Sciatic nerve (tissue), 2 donors: ENCODE measurements around the gene ENO3. TPM values are rescaled to one million over a fixed set of nuclear protein-coding genes. Genes with fewer than 3 reads are reported as not detected.

Experiments
- ATAC-seq: fragments of 200-7000 bp; cut with Tn5 transposase; one replicate; pipeline ENCODE4 v1.9.1; 2020; ENCODE audit warnings: mild to moderate bottlenecking, moderate library complexity
- DNase-seq: peaks from one replicate; pipeline ENCODE4 v3.0.0-alpha.2; 2020; ENCODE audit warnings: low spot score
- intact Hi-C: fragments of 100-400 bp; cut with DNase I; formaldehyde crosslinking; loops from one replicate; pipeline ENCODE4 v1.14.2; 2022
- total RNA-seq: library from RNA; stranded (reverse); fragmentation: NEBNext Ultra II Directional; extraction: Animal tissue kit (Norgen Biotek cat#: 25700); gene quantifications from one replicate; pipeline ENCODE4 v1.2.1, GENCODE V29; 2021
- donor health status: DM: no; HTN: no; CAD: no.
- donor health status: DM: no; HTN: no; CAD: no.

The ENO3 gene
- total RNA-seq, 1 donor from 2014 or later, result 5.1 TPM

DNA sequence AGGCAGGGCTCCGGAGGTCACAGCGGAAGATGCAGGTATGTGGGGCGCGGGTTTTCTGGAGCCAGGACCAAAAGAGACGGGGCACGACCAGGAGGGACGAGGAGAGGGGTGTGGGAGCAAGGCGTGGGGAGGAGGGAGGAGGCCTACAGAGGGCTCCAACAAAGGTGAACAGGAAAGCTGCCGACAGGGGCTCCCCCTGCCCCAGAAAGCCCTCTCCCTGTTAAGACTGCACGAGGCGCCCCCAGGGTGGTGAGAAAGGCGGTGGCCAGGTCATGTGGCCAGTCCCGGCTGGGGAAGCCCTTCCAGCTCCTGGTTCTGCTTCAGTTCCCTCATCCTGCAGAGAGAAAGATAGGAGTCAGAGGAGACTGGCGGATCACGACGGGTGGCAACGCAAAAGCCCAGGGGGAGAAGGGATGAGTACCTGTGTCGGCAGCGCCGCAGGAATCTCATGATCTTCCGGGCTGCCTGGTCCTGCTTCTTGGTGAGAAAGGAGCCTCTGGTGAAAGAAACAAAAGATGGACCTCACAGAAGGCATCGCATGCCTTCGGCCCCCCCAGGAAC lies 17.6 kb downstream of the ENO3 start:
- no peak for ATAC-seq
- no peak for DNase-seq
- intact Hi-C loops, result no loop called here

DNA sequence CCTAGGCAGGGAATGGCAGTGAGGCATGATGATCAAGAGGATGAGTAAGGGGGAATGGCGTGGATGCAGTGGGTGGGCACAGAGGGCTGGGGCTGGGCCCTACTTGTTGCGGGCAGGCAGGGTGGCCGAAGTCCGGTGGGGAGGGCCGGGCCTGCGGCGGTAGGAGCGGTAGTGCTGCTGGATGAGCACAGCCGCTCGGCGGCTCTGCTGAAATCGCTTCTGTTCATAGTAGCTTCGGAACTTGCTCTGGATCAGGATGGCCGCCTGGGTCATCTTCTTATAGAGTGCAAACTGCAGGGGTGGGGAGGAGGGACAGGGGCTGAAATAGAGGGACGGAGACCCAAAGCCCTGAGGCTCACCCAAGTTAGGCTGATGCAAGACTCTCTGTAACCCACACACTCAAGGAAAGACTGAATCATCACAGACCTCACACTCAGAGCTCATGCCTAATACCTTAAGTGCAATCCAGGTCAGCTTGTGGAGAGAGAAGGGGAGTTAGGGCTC lies 18.2 kb downstream of the ENO3 start:
- ATAC-seq (no peak), DNase-seq (no peak)

DNA sequence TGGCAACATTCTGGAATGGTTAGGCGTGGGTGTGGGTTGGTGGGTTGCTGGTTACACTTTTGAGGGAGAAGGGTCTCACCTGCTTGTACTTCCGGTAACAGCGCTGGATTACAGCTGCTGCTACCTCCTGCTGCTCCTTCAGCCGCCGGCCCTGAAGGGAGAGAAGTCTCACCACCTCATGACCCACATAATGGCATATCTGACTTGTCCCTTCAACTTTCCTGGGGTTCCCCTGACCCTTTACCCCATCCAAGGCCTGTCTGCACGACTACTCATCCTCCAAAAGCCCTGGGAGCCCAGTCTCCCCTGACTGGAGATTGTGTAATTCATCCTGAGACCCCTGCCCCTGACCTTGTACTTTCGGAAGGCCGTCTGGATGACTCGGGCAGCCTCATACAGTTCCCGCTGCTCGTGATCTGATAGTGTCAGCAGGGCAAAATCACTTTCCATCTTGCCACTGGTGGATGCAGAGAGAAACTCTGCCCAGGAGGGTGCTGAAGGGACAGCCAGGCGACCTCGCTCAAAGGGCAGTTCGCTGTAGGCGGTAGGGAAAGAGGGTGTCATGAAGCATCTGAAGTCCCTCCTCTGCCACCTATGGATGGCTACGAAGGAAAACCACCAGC lies 18.7 kb downstream of the ENO3 start:
- intact Hi-C loops, result no loop called here
- ATAC-seq (no peak), DNase-seq (no peak)

More for the DNA sequence above, 18.2 kb downstream of the ENO3 start:
- intact Hi-C loops, result no loop called here

DNA sequence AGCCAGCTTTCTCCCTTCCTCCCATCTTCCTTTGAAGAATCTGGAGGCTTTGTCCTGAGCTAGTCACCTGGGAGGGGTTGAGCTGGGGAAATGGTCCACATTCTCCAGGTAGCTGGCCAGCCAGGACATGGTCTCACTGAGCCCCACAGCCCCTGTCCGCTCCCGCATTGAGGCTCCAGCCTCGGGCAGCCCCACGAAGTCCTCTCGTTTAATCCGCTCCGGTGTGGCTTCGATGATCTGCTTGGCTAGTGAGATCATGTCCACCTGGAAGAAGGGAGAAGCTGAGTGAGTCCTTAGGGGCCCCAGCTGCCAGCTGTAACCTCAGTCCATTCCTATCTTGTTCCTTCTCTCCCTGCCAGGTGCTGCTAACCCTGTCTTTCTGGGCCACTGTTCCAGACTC lies 19.4 kb downstream of the ENO3 start:
- no peak for DNase-seq
- no peak for ATAC-seq
- intact Hi-C loops, result no loop called here

DNA sequence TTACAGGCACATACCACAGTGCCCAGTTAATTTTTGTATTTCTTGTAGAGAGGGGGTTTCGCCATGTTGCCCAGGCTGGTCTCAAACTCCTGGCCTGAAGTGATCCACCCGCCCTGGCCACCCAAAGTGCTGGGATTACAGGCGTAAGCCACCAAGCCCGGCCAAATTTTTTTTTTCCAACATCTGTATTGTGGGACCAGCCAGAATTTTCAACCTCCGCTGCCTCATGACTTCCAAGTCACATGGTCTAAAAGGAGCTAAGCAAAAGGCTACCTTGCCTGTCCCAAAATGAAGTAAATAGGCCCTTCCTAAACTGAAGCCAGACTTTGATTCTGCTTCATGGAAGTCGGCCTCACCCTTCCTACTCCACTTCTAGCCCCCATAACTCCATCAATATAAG lies 20.9 kb downstream of the ENO3 start:
- DNase-seq (no peak), ATAC-seq (no peak)
- intact Hi-C loops, result no loop called here

DNA sequence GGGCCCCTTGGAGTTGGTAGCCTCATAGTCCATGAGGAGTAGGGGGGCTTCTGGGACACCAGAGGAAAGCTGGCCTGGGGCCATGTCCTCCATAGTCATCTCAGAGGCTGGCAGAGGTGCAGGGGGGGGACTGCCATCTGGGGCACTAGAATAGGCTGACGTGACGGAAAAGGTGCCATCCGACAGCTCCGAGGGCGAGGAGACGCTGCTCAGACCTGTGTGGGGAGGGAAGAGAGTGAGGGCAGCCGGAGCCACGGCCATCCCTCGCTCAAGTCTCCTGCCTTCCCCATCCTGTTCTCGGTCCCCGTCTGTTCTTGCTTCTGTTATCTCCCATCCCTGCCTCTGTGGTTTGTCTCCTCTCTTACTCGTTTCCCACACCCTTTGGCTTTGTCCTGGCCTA lies 21.4 kb downstream of the ENO3 start:
- intact Hi-C loops, result no loop called here
- no peak for DNase-seq
- no peak for ATAC-seq

DNA sequence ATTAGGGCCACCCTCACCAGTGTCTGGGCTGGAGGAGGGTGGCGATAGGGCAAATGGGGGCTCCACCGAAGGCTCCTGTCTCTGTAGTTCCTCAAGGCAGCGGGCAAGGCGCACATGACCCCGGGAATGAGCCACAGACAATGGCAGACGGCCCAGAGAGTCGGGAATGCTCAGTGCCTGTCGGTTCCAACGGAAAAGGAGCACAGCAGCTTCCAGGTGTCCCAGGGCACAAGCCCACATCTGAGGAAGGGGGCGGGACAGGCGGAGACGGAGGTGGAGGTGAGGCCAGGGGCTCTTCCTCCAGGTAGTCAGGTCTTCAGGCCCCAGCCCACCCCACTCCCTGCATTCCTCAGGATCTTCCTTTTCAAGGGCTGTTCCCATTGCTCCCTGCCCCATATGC lies 21.8 kb downstream of the ENO3 start:
- ATAC-seq (no peak), DNase-seq (no peak)
- intact Hi-C loops, result no loop called here

DNA sequence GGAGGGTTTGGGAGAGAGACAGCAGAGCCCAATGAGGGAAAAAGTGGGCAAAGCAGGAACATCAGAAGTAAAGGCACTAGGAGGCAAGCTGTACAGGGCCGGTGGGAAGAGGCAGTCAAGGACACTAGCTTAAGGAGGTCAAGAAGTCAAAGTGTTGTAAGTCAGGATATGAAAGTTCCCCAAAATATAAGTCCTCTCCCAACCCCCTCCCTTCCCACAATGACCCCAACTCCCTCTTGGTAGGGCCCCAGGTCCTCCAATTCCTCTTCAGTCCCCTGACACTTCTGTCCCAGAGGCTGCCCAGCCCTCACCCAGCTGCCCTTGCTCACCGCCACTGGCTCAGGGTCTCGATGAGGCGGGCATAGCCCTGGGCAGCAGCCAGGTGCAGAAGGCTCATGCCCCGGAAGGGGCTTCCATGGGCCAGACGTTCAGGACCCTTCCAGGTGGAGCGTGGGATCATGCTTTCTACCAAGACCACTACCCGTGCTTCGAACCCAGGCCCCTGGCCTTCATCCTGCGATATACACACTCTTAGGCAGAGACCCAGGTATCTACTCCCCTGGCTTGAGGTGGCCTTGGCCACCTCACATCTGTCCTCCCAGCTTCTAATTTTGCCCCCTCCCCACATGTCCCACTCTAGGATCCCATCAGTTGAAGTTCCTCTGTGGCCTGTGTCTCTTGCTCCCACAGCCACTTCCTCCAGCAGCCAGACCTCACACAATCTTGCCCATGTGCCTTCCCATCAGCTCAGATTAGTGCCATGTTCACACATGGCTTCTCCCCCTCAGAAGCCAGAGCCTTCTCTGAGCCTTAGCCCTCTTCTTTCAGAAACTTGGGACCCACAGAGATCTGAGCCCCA lies 22.6 kb downstream of the ENO3 start:
- DNase-seq (no peak), ATAC-seq (no peak)
- intact Hi-C loops, result no loop called here

DNA sequence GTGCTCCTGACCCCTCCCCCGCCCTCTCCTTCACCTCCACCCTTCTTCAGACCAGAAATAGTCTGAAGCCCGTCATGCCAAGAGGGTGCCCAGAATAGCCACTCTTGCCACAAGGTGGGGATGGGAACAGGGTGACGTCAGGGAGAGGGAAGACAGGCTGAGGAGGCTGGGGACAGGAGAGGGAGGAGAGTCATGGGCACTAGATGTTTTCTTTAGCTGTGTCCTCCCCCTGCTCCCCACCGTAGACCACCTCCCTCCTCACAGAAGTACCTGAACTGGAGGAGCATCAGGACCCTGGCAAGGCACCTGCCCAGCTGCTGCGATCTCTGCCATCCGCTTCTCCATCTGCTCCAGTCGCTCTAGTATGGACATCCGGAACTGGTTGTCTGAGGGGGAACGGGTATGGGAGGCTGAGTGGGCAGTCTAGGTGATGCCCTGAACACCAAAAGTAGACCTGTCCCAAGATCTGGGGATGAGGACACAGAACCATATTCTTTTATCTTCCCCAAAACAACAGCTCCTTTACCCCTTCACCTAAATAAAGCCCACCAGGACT lies 23.3 kb downstream of the ENO3 start:
- DNase-seq (no peak), ATAC-seq (no peak)
- intact Hi-C loops, result no loop called here

DNA sequence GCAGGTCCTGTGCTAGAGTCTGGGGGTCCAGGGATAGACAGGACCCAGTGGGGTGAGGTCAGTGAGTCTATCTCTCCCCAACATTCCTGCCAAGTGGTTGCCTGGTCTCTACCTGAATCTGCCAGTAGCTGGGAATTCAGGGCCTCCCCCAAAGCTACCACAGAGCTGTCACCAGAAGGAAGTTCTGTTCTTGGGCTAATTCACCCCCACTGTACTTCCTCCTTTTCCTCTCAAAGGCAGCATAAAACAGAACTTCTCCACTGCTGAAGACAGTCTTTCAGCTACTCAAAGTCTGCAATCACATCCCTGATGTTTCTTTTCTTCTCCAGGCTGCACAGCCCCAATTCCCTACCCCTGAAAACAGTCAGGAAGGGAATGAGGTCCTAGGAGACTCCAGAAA lies 27.8 kb downstream of the ENO3 start:
- DNase-seq, result no peak
- intact Hi-C loops, result no loop called here
- ATAC-seq, result no peak

DNA sequence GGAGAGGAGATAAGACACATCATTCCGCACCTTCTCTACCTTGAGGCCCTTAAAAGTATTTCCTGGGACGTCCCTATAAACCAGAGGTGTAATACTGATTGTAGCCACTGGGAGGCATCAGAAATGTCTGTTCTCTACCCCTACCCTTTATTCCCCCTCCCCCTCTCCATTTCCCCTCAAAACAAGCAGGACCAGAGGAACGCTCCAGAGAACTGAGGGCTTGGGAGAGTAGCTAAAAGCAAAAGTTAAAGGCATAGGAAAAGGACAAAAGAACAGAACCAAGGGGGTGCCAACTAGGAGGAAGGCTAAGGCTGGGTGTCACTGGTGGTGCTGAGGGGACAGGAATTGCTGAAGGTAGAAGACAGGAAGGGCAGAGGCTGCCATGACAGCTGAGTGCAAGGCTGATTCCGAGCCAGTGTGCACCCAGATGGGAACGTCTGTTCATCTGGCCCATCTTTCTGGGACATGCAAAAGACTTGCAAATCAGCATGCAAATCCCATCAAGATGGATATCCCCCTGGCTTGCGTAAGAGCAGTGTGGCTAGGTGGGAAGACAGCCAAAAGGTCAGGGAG lies 29.8 kb downstream of the ENO3 start:
- intact Hi-C loops, result no loop called here
- DNase-seq, result no peak
- ATAC-seq, result peak; percentile 51

DNA sequence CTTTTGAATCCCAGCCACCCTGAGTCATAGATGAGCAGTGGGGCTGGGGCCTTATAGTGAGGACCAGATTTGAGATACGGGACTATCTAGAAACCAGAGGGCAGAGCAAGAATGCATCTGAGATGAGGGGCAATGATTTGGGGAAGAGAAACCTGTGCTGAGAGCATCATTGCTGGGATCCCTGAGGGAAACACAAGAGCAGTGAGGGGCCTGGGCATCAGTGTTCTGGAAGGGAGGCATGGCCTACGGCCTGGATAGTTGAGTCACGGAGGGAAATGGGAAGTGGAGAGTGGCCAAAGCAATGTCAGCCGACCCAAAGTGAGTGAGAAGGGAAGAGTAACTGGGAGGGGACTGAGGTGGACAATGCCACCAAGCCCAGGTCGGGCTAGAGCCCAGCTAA lies 31.4 kb downstream of the ENO3 start:
- no peak for DNase-seq
- intact Hi-C loops, result no loop called here
- no peak for ATAC-seq

DNA sequence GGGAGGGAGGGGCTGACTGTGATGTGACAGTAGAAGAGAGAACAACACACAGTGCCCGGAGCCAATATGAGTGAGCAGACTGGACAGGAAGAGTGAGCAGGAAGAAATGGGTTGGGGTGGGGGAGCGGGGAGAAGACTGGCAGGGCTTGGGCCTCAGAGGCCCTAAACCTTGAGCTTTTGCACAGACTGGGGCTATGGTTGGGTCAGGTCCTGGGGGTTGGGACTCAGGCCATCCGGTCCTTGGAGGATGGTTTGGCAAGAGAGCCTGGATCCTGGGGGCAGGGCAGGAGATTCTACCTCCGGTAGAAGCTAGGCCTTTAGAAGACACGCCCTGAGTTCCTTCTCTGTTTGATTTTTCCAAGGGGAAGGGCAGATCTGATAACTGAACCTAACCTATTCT lies 35.5 kb downstream of the ENO3 start:
- DNase-seq (no peak), ATAC-seq (peak; percentile 2)
- intact Hi-C loops, result no loop called here

DNA sequence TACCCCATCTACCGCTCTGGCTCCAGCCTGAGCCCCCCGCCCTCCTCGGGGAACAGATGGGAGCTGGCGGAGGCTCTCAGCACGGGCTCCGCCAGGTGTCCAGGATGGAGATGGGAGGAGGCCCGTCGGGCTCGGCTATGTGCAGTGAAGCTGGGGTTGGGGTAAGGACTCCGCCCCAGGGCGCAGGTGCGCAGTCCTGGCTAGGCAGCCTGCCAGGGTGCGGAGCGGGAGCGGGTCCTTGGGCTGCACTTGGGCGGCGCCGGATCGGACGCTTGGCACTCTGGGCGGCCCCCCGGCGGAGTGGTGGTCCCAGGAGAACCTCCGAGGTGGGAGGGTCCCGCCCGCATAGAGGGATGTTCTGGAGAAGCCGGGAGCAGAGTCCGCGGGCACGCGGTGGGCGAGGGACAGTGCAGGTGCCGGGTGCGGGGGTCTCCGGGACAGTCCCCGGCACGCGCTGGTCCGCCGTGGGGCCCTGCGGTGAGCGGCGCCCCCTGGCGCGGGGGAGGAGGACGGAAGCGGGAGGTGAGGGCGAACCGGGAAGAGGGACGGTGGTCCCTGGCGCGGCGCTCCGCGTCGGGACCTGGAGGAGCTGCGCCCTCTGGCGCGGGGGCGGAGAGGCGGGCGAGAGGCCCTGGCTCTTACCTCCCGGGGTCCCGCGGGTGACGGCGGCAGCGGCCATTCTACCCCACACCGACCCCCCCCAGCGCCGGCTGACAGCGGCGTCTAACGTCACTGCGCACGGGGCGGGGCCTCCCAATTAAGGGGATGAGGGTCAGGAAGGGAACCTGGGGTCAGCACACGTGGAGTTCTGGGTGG lies 36.2 kb downstream of the ENO3 start, which contains the start of gene CAMTA2:
CAMTA2 (minus strand) TSS at position 725 of the 816 bp plus-strand sequence. CDS start 1,453 bp downstream, outside the sequence.
- DNase-seq, result peak; percentile 96
- peak; percentile 97 for ATAC-seq
- intact Hi-C loops, result no loop called here

DNA sequence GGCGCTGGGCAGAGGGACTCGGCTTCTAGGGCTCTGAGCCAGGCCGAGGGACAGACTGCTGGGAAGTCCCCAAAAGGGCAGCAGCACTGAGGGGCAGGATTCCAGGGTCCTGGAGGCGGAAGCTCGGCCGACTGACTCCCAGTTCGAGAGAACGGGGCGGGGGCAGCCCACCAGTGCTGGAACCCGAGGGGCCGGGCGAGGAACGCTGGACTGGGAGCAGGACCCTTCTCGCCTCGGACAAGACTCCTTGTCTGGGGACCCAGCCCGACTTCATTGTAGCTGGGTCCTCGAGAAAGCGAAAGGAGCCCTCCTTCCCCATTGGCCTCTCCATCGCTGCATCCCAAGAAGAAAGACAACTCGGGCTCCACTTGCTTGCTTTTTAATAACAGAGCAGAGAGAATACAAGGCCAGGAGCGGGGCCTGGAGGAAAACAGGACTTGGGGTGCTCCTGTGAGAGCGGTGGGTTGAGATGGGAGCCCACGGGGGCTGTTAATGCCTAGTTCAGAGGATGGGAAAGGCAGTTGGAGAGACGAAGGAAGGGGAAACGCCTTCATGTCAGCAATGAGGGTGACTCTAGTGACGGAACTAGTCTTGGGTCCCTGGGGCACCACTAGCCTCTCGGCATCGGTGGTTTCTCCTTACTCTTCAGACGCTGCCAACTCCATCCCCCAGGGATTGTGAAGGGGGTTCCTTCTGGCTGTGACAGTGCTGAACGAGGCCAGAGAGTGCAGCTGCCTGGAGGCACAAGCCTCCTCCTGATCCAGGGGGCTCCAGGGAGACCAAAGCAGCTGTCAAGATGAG lies 37.0 kb downstream of the ENO3 start:
- intact Hi-C loops, result no loop called here
- DNase-seq (peak; percentile 67), ATAC-seq (peak; percentile 69)

DNA sequence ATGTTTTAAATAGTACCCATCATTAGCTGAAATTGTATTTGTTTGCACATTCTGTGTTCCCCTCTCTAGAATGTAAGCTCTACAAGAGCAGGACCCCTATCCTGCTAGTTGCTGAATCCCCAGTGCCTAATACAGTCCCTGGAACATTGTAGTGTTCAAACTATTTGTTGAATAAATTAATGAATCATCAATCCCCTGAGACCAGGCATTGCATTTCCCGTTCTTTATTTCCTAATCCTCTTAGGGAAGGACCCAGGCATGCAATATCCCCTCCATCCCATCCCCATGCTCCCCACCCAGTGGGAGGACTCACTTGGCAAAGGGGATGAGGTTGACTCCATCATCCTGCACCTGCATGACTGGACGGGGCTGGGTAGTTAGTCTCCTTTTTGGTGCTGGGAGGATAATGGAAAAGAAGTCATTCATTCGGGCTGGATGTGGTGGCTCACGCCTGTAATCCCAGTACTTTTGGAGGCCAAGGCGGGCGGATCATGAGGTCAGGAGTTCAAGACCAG lies 43.2 kb downstream of the ENO3 start:
- no peak for ATAC-seq
- intact Hi-C loops, result no loop called here
- DNase-seq, result no peak

DNA sequence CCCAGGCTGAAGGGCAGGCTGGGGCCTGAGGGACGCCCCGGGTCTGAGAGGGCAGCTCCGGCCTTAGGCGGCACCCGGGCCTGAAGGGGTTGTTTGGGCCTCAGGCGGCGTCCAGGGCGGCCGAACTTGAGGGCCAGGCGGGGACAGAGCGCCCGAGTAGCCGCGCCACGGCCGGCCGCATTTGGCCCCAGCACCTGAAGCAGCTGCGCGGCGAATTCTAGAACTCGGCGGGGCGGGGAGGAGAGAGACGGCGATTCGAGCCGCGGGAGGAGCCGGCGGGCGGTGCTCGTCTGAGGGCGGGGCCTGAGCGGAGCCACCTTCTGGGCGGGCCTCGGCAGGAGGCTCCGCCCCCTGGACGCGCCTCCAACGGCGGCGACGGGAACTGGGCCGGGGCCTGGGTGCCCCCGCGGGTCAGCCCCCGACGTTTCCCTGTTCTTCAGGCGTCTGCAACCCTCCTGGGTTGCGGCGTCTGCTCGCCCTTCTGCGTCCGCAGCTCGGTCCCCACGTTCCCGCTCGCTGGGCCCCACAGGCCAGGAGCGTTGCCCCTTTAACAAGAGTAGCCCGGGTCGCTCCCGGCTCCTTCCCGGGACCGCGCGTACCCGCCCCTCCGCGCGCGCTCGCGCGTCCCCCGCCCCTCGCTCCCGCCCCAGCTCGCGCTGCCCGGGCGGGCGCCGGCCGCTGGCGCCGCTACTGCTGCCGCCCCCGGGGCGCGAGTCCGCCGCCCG lies 46.5 kb downstream of the ENO3 start, which contains the start of the genes INCA1 and KIF1C:
INCA1 (minus strand) TSS at position 221 of the 725 bp plus-strand sequence. CDS start 3,085 bp downstream, outside the sequence.
KIF1C (plus strand) TSS at position 649 of the 725 bp plus-strand sequence. CDS start 2,297 bp downstream, outside the sequence.
- intact Hi-C loops, result no loop called here
- ATAC-seq (peak; percentile 97), DNase-seq (peak; percentile 96)
